NB4 (cell line): ENCODE results near the gene KRT85.

Experiments
- CTCF ChIP-seq: IDR thresholded peaks from one replicate; pipeline ENCODE4 v1.5.1; 2012; ENCODE audit warnings: low read depth, low read length
- MAX ChIP-seq: IDR thresholded peaks from 2 replicates; pipeline ENCODE4 v1.6.1; 2011; ENCODE audit warnings: low read depth, low read length
- MYC ChIP-seq: IDR thresholded peaks from 2 replicates; pipeline ENCODE4 v1.6.1; 2011; ENCODE audit warnings: low read depth, low read length

- no peak for TF ChIP-seq CTCF
- TF ChIP-seq MAX: no peak
- TF ChIP-seq MYC: no peak
These were observed 30.2 kb downstream of the KRT85 start for GRCh38 chr12:52337054-52337453.
